ENCODE results near the gene ABCA6. TPM values are rescaled to one million over a fixed set of nuclear protein-coding genes. Genes with fewer than 3 reads are reported as not detected.
"Not testable (repeated sequence)": the region's sequence is repeated elsewhere in the genome, so short reads cannot be mapped to it uniquely, and the experiment has no call there.

The ABCA6 gene
- total and polyA plus RNA-seq, 2 donors (not counting 1 experiment from before 2014, with no cell fraction given), result 4.2 to 12.9 TPM

DNA sequence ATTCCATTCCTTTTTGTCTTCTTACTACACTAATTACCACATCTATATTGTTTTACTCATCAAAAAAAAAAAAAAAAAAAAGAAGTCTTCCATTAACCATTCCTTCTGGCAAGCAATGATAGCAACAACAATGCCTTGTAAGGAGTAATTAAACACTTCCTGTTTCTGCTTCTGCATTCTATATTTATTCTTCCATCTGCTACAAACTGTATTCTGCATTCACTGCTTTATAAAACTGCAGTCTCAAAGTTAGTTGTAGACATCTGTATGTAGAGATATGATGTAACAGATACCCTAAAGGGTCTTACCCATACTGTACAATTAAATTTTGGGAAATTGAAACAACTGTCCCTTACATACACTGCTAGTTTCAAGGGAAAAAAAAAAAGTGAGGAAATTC lies 28.7 kb upstream of the ABCA6 start:
- no peak for DNase-seq (ENCODE audit: low read depth in 2 of 2)

DNA sequence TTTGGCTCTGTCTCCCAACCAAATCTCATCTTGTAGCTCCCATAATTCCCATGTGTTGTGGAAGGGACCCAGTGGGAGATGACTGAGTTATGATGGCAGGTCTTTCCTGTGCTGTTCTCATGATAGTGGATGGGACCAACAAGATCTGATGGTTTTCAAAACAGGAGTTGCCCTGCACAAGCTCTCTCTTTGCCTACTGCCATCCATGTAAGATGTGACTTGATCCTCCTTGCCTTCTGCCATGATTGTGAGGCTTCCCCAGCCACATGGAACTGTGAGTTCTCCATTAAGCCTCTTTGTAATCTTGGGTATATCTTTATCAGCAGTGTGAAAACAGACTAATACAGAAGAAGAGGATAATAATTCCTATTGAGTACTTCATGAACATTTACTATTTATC lies 26.9 kb upstream of the ABCA6 start:
- H4K20me1 ChIP-seq (ENCODE audit: control insufficient read depth, extremely low read depth, insufficient read depth, low read length); DNase-seq (ENCODE audit: low read depth in 2 of 2); H3K27me3 ChIP-seq (ENCODE audit: control insufficient read depth, insufficient read depth, low read length); H3K4me3 ChIP-seq (replicated peaks in 1 of 4; ENCODE audit: control extremely low read depth in 1 of 4, insufficient read depth in 1 of 4, low read depth in 3 of 4, low read length in 4 of 4); H3K36me3 ChIP-seq (ENCODE audit: control insufficient read depth, insufficient read depth, low read length); H3K27ac ChIP-seq (ENCODE audit: insufficient read depth, low read length); H3K4me2 ChIP-seq (ENCODE audit: extremely low read depth, insufficient read depth, low read length); H3K9ac ChIP-seq (ENCODE audit: insufficient read depth, low read length); H2AFZ ChIP-seq (ENCODE audit: low read length); H3K79me2 ChIP-seq (ENCODE audit: control insufficient read depth, insufficient read depth, low read length); H3K9me3 ChIP-seq (ENCODE audit: control insufficient read depth, insufficient read depth, low read depth, low read length); H3K4me1 ChIP-seq (ENCODE audit: control insufficient read depth, extremely low read depth, insufficient read depth, low read length): not testable (repeated sequence)

More for the DNA sequence above, 28.7 kb upstream of the ABCA6 start:
- Histone ChIP-seq H3K9me3 (ENCODE audit: control insufficient read depth, insufficient read depth, low read depth, low read length) (no peaks in the 10 kb centered on the region), H4K20me1 (ENCODE audit: control insufficient read depth, extremely low read depth, insufficient read depth, low read length) (no peaks in the 10 kb centered on the region), H3K27me3 (ENCODE audit: control insufficient read depth, insufficient read depth, low read length) (no peaks in the 10 kb centered on the region), H3K4me1 (ENCODE audit: control insufficient read depth, extremely low read depth, insufficient read depth, low read length) (no peaks in the 10 kb centered on the region), H3K4me3 (replicated peaks in 1 of 4; ENCODE audit: control extremely low read depth in 1 of 4, insufficient read depth in 1 of 4, low read depth in 3 of 4, low read length in 4 of 4) (no peak overlapping the region), H3K4me2 (ENCODE audit: extremely low read depth, insufficient read depth, low read length) (no peak overlapping the region), H3K27ac (ENCODE audit: insufficient read depth, low read length) (no peak overlapping the region), H2AFZ (ENCODE audit: low read length) (no peak overlapping the region), H3K36me3 (ENCODE audit: control insufficient read depth, insufficient read depth, low read length) (no peaks in the 10 kb centered on the region), H3K79me2 (ENCODE audit: control insufficient read depth, insufficient read depth, low read length) (no peaks in the 10 kb centered on the region), H3K9ac (ENCODE audit: insufficient read depth, low read length) (no peak overlapping the region)
- TF ChIP-seq, protein P1, sequence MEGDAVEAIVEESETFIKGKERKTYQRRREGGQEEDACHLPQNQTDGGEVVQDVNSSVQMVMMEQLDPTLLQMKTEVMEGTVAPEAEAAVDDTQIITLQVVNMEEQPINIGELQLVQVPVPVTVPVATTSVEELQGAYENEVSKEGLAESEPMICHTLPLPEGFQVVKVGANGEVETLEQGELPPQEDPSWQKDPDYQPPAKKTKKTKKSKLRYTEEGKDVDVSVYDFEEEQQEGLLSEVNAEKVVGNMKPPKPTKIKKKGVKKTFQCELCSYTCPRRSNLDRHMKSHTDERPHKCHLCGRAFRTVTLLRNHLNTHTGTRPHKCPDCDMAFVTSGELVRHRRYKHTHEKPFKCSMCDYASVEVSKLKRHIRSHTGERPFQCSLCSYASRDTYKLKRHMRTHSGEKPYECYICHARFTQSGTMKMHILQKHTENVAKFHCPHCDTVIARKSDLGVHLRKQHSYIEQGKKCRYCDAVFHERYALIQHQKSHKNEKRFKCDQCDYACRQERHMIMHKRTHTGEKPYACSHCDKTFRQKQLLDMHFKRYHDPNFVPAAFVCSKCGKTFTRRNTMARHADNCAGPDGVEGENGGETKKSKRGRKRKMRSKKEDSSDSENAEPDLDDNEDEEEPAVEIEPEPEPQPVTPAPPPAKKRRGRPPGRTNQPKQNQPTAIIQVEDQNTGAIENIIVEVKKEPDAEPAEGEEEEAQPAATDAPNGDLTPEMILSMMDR (conservative IDR thresholded peaks at IDR 0.05 in 1 of 2, IDR thresholded peaks at IDR 0.05 in 1 of 2; ENCODE audit: low read depth in 1 of 2, low read length in 2 of 2), result no peak
- no peak for TF ChIP-seq EZH2 (IDR thresholded peaks at IDR 0.05; ENCODE audit: low read length, missing control alignments)

DNA sequence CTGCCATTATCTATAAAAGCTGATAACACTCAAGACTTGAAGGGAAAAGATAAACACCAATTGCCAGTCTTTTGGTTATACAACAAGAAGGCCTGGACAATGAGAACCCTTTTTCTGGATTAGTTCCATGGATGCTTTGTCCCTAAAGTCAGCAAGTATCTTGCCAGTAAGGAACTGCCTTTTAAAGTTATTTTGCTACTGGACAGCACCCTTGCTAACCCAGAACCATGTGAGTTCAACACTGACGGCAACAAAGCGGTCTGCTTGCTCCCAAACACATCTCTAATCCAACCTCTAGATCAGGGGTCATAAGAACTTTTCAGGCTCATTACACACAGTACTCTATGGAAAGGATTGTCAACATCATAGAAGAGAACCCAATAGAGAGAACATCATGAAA lies 25.3 kb upstream of the ABCA6 start:
- no peak for DNase-seq (ENCODE audit: low read depth in 2 of 2)
- Histone ChIP-seq H3K4me2 (ENCODE audit: extremely low read depth, insufficient read depth, low read length) (no peak overlapping the region), H4K20me1 (ENCODE audit: control insufficient read depth, extremely low read depth, insufficient read depth, low read length) (no peaks in the 10 kb centered on the region), H3K4me3 (replicated peaks in 1 of 4; ENCODE audit: control extremely low read depth in 1 of 4, insufficient read depth in 1 of 4, low read depth in 3 of 4, low read length in 4 of 4) (no peak overlapping the region), H3K4me1 (ENCODE audit: control insufficient read depth, extremely low read depth, insufficient read depth, low read length) (no peaks in the 10 kb centered on the region), H3K27ac (ENCODE audit: insufficient read depth, low read length) (no peak overlapping the region), H2AFZ (ENCODE audit: low read length) (no peak overlapping the region), H3K27me3 (ENCODE audit: control insufficient read depth, insufficient read depth, low read length) (no peaks in the 10 kb centered on the region), H3K79me2 (ENCODE audit: control insufficient read depth, insufficient read depth, low read length) (no peaks in the 10 kb centered on the region), H3K9ac (ENCODE audit: insufficient read depth, low read length) (no peak overlapping the region), H3K9me3 (ENCODE audit: control insufficient read depth, insufficient read depth, low read depth, low read length) (no peaks in the 10 kb centered on the region), H3K36me3 (ENCODE audit: control insufficient read depth, insufficient read depth, low read length) (no peaks in the 10 kb centered on the region)
- TF ChIP-seq EZH2 (IDR thresholded peaks at IDR 0.05; ENCODE audit: low read length, missing control alignments), result no peak
- TF ChIP-seq, protein P1 (conservative IDR thresholded peaks at IDR 0.05 in 1 of 2, IDR thresholded peaks at IDR 0.05 in 1 of 2; ENCODE audit: low read depth in 1 of 2, low read length in 2 of 2), result no peak
